Breast epithelium (tissue), 4 donors: Measurements from ENCODE around the gene ACYP1. TPM values are rescaled to one million over a fixed set of nuclear protein-coding genes. Genes with fewer than 3 reads are reported as not detected.
A peak's percentile ranks its signal among the peaks of the same experiment; 100 is the strongest.

Experiments used
- DNase-seq, 2 donors: peaks; one replicate each; pipeline ENCODE4 v3.0.0-alpha.2; 2019; ENCODE audit warnings: low spot score in 2 of 2
- H3K27ac ChIP-seq, 2 donors: fragments of 200-600 bp; sonication (generic) in 1 of 2; one replicate each; pipeline ENCODE4 v1.5.1; 2016 to 2019; ENCODE audit warnings: mild to moderate bottlenecking in 1 of 2
- H3K27me3 ChIP-seq, 2 donors: fragments of 200-600 bp; sonication (generic) in 1 of 2; one replicate each; pipeline versions ENCODE4 v1.5.1 to v1.6.0; 2017 to 2019; ENCODE audit warnings: control low read depth in 1 of 2, mild to moderate bottlenecking in 1 of 2
- H3K36me3 ChIP-seq: fragments of 200-600 bp; one replicate; pipeline ENCODE4 v1.5.1; 2019
- H3K4me1 ChIP-seq, 2 donors: fragments of 200-600 bp; sonication (generic); one replicate each; pipeline ENCODE4 v1.5.1; 2016 to 2019; ENCODE audit warnings: control low read depth in 1 of 2
- H3K4me3 ChIP-seq, 3 donors: fragments of 200-600 bp; sonication (generic); 1 replicate in 2 of 3; 2 replicates in 1 of 3; pipeline ENCODE4 v1.5.1; 2016 to 2019; ENCODE audit warnings: mild to moderate bottlenecking in 3 of 3, moderate library complexity in 2 of 3
- H3K9me3 ChIP-seq, 2 donors: fragments of 200-600 bp; sonication (generic) in 1 of 2; one replicate each; pipeline ENCODE4 v1.5.1; 2016 to 2019; ENCODE audit warnings: control low read depth in 1 of 2
- CTCF ChIP-seq, 3 donors: fragments of 450-650 bp; IDR thresholded peaks; one replicate each; pipeline ENCODE4 v1.5.1; 2016 to 2017; ENCODE audit warnings: antibody characterized with exemption in 3 of 3, mild to moderate bottlenecking in 3 of 3, moderate library complexity in 3 of 3
- POLR2A ChIP-seq: fragments of 450-650 bp; IDR thresholded peaks from one replicate; pipeline ENCODE4 v1.6.1; 2016; ENCODE audit warnings: antibody characterized with exemption, mild to moderate bottlenecking, moderate library complexity
- POLR2AphosphoS5 ChIP-seq, 3 donors: sonication (generic); formaldehyde crosslinking; IDR thresholded peaks; one replicate each; pipeline ENCODE4 v1.6.1; 2017; ENCODE audit warnings: antibody characterized with exemption in 3 of 3
- intact Hi-C: fragments of 100-400 bp; cut with DNase I; formaldehyde crosslinking; loops from one replicate; pipeline ENCODE4 v1.15.1; 2023; ENCODE audit warnings: low total_unique reads
- total RNA-seq, 3 donors: library from RNA; depleted of rRNA; stranded (reverse); fragments of >200 nt; gene quantifications; one replicate each; pipeline ENCODE4 v1.1.0, GENCODE V29; 2016

Gene ACYP1
- total RNA-seq, 3 donors from 2014 or later: 19.0 to 23.6 (median 21.6) TPM

GRCh38 chr14:75049136-75049535 lies 14.7 kb downstream of the ACYP1 start:
- Histone ChIP-seq H3K9me3 (no peaks in the 10 kb centered on the region), H3K4me1 (peaks cover 0 to 8% of the 10 kb centered on the region in 2 donors), H3K36me3 (no peaks in the 10 kb centered on the region), H3K27ac (peak overlapping the region; percentile 79 to 89), H3K27me3 (no peaks in the 10 kb centered on the region), H3K4me3 (peak overlapping the region in 2 of 3 donors; percentile 0 to 39)
- no peak for TF ChIP-seq CTCF (IDR thresholded peaks at IDR 0.05)
- no peak for TF ChIP-seq POLR2A
- TF ChIP-seq POLR2AphosphoS5 (IDR thresholded peaks at IDR 0.05): no peak
- intact Hi-C loops: no loop called here
- DNase-seq: no peak

- intact Hi-C loops: no loop called here
- Histone ChIP-seq H3K27ac (no peak overlapping the region), H3K36me3 (no peaks in the 10 kb centered on the region)
These were observed 15.7 kb downstream of the ACYP1 start for GRCh38 chr14:75048101-75048500.

GRCh38 chr14:75047506-75047905 lies 16.3 kb downstream of the ACYP1 start:
- TF ChIP-seq CTCF (IDR thresholded peaks at IDR 0.05): no peak
- no peak for TF ChIP-seq POLR2A
- no peak for TF ChIP-seq POLR2AphosphoS5 (IDR thresholded peaks at IDR 0.05)
- intact Hi-C loops: no loop called here
- Histone ChIP-seq H3K27me3 (no peaks in the 10 kb centered on the region), H3K4me1 (peaks cover 0 to 8% of the 10 kb centered on the region in 2 donors), H3K27ac (no peak overlapping the region), H3K36me3 (no peaks in the 10 kb centered on the region), H3K4me3 (no peak overlapping the region), H3K9me3 (no peaks in the 10 kb centered on the region)
- DNase-seq: no peak

More at GRCh38 chr14:75048101-75048500, 15.7 kb downstream of the ACYP1 start:
- no peak for DNase-seq
- H3K4me3 ChIP-seq: no peak overlapping the region
- no peaks in the 10 kb centered on the region for H3K9me3 ChIP-seq
- H3K4me1 ChIP-seq: peaks cover 0 to 8% of the 10 kb centered on the region in 2 donors
- no peak for TF ChIP-seq CTCF (IDR thresholded peaks at IDR 0.05)
- no peak for TF ChIP-seq POLR2A
- no peak for TF ChIP-seq POLR2AphosphoS5 (IDR thresholded peaks at IDR 0.05)
- no peaks in the 10 kb centered on the region for H3K27me3 ChIP-seq

DNA sequence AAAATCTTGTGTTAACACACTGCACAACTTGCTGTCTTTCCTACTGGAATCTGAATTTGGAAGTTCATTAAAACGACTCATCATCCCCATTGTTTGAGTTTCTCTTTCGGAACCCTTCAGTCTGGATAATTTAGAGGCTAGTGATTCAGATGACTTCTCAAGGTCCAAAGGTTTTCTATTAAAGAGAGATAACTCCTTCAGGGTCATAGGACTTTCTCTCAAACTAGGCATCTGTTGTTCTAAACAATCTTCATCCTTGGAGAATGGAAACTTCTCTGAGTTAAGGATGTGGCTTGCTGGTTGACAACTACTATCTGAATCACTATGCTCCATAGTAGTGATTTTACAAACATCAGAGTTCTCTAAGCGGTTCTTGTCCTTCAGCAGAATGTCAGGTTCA lies 16.9 kb downstream of the ACYP1 start:
- H3K27ac ChIP-seq: no peak overlapping the region
- no peak for DNase-seq
- H3K36me3 ChIP-seq: no peaks in the 10 kb centered on the region
- no peak overlapping the region for H3K4me3 ChIP-seq
- no peaks in the 10 kb centered on the region for H3K9me3 ChIP-seq
- TF ChIP-seq POLR2A (no peak), CTCF (IDR thresholded peaks at IDR 0.05) (no peak), POLR2AphosphoS5 (IDR thresholded peaks at IDR 0.05) (no peak)
- H3K27me3 ChIP-seq: no peaks in the 10 kb centered on the region
- peaks cover 0 to 8% of the 10 kb centered on the region in 2 donors for H3K4me1 ChIP-seq
- intact Hi-C loops: no loop called here

GRCh38 chr14:75046275-75046674 lies 17.5 kb downstream of the ACYP1 start:
- intact Hi-C loops: no loop called here
- Histone ChIP-seq H3K4me1 (peaks cover 0 to 8% of the 10 kb centered on the region in 2 donors), H3K27ac (no peak overlapping the region), H3K9me3 (no peaks in the 10 kb centered on the region), H3K36me3 (no peaks in the 10 kb centered on the region), H3K27me3 (no peaks in the 10 kb centered on the region), H3K4me3 (no peak overlapping the region)
- DNase-seq: no peak
- TF ChIP-seq CTCF (IDR thresholded peaks at IDR 0.05): no peak
- TF ChIP-seq POLR2AphosphoS5 (IDR thresholded peaks at IDR 0.05): no peak
- no peak for TF ChIP-seq POLR2A
